Adrenal gland (tissue), 5 donors: Measurements from ENCODE around the gene JUP.

Experiments used
- CTCF ChIP-seq, 6 experiments: fragments of 450-650 bp in 4 of 6; fragments of 200-600 bp in 2 of 6; sonication (generic) in 1 of 6; IDR thresholded peaks; 1 replicate in 5 of 6; 2 replicates in 1 of 6; pipeline versions ENCODE4 v1.5.1 to v1.8.0; 2016 to 2021; ENCODE audit warnings: antibody characterized with exemption in 6 of 6, mild to moderate bottlenecking in 2 of 6, moderate library complexity in 1 of 6
- POLR2A ChIP-seq, 2 donors: fragments of 450-650 bp; IDR thresholded peaks; one replicate each; pipeline ENCODE4 v1.6.1; 2017; ENCODE audit warnings: antibody characterized with exemption in 2 of 2, mild to moderate bottlenecking in 2 of 2, moderate library complexity in 1 of 2
- donor health status: DM: no; HTN: no; CAD: no.

DNA sequence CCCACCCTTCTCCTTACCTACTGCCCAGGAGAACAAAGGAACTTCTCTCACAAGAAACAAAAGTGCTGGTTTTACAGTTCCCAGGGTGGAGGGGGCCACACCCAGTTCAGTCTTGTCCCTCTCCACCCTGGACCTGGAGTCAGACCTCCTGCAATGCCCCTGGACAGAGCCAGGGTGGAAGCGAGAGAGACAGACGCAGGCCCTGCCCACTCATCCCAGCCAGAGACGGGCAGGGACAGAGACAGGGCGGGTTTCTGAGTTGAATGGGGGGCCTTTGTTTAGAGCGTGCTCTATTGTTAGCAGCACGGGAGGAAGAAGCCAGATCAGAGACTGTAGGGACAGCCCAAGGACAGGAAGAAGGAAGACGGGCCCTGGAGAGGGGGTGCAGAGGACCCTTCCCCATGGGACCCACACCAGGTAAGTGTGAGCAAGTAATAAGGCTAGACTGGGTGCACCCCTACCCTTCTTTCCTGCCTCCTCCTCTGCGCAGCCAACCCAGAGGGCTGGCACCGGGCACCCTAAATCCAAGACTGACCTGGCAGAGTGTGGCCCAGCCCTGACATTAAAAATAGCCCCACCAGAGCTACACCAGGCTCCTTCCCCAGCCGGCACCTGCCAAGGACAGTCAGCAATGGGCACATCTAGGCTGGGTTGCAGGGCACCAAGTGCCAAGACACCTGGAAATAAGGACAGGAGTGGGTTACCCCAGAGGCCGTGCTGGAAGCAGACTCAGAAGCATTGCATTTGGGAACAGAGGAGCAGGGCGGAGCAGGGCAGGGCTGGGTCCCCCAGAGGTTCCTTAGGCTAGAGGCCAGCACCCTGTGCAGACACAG is 10.9 kb downstream of the JUP start:
- TF ChIP-seq CTCF (IDR thresholded peaks at IDR 0.05) (no peak), POLR2A (IDR thresholded peaks at IDR 0.05) (no peak)
